Measurements from ENCODE around the gene KIAA1328. TPM values are rescaled to one million over a fixed set of nuclear protein-coding genes. Genes with fewer than 3 reads are reported as not detected.
A peak's percentile ranks its signal among the peaks of the same experiment; 100 is the strongest.

The KIAA1328 gene
- total RNA-seq, 1 donor from 2014 or later, result 7.0 TPM

DNA sequence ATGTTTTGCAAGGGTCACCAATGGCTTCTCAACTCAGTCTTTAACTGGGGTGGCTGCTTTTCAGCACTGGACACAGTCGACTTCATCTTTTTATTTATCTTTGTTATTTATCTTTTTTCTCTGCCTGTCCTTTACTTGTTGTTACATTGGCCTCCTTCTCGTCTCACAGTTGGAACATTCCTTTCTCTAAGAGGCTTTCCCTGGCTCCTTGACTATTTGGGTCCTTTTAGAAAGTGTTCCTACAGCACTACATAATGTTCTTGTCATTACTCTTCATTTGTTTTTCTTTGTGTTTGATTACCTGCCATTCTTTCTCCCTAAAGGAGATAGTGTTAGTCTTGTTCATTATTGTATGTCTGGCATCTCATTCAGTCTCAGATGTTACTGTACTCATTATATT is 122.0 kb downstream of the KIAA1328 start:
- DNase-seq (ENCODE audit: low read depth), result no peak

DNA sequence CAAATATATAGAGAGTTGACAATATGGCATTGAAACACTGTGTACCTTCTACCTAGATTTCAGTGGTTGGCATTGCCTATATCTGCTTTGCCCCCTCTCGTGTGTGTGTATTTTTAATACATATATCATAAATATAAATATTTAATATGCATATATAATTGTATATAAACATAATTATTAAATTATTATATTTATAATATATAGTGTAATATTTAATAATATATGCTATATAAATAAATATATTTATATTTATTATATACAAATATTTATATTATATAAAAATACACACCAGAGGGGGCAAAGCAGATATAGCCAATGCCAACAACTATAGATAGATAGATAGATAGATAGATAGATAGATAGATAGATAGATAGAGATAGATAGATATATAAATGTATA is 124.1 kb downstream of the KIAA1328 start:
- DNase-seq (ENCODE audit: low read depth), result no peak

DNA sequence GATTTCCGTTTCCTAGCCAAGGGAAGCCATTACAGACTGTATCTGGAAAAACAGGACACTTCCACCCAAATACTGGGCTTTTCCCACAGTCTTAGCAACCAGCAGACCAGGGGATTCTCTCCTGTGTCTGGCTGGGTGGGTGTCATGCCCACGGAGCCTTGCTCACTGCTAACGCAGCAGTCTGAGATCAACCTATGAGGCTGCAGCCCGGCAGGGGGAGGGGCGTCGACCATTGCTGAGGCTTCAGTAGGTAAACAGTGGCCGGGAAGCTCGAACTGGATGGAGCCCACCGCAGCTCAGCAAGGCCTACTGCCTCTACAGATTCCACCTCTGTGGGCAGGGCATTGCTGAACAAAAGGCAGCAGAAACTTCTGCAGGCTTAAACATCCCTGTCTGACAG is 131.1 kb downstream of the KIAA1328 start:
- DNase-seq (ENCODE audit: low read depth), result no peak

DNA sequence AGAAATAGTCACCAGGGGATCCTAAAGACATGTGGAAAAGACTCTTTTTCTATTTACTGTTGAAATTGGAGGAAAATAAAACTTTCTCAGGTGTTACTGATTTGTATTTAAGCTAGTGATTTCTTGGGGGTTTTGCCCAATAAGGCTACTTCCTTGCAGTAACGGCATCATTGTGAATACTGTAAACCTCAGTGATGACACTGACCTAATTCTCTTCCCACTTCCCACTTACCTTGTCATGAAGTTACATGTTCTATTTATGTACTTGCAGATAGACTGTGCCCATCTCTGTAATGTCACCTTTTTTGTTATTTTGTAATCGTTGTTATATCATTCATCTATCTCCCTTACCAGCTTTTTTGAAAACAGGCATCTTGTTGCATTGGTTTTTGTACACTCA is 134.5 kb downstream of the KIAA1328 start:
- DNase-seq (ENCODE audit: low read depth), result no peak

DNA sequence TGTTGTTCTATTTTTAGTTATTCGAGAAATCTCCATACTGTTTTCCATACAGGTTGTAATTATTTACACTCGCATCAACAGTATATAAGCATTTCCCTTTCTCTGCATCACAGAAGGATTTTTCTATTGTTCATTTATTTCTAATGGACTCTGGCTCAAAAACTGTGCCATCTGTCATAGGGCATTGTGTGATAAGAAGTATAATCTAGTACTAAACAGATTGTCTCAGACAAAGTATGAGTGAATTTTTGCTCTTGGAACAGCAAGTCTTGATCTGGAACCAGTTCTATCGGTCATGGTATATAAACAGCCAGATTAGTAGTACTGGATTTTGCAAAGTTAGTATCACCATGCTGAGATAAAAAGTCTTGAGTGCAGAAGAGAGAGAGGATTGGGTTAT is 145.8 kb downstream of the KIAA1328 start:
- DNase-seq (ENCODE audit: low read depth), result no peak

DNA sequence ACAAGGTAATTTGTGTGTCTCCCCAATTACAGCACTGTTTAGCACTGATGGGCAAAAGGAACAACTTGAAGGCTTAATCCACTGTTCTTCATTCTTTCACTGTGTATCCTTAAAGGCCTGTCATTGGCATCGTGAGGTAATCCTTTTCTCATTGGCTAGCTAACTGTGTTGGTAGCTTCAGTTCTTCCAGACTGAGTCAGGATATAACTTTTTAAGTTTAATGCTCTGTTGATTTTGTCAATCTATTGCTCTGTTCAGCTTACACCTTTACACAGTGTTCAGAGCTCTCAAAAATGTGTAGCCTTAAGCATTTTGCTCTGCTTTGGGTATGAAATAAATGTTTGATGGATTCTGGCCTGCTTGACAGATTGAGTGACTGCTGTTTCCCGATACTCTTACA is 148.2 kb downstream of the KIAA1328 start:
- peak; percentile 78 for DNase-seq (ENCODE audit: low read depth)

DNA sequence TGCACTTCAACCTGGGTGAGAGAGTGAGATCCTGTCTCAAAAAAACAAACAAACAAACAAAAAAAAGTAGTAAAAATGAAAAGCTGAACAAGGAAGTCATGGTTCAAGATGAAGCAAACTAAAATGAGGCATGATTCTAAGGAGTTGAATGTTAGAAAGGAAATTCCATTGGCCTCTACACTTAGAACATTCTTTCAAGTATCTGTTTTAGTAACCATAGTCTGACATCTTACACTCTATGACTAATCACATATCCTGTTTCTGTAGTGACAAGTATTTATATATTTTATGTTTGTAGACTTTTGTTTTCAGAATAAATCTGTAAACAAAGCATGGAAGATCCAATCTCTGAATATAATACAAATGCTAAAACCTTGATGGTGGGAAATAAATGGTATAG is 164.1 kb downstream of the KIAA1328 start:
- peak; percentile 43 for DNase-seq (ENCODE audit: low read depth)

DNA sequence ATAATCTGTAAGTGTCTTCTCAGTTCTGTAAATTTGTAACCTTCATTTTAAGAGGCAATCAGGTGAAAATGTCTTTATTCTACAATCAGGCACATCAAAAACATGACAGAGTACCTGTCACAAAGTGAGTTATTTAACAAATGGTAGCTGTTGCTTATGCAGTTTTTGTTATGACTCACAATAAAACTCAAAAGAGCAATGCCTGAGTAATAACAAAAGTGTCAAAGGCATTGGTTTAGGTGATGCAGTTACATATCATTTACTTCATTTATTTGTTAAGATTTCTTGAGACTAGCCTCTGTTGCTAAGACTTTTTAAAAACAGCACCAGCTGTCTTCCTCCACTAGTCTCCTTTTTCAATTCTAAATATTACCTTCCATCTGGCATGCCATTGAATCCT is 177.8 kb downstream of the KIAA1328 start:
- DNase-seq (ENCODE audit: low read depth), result peak; percentile 2

DNA sequence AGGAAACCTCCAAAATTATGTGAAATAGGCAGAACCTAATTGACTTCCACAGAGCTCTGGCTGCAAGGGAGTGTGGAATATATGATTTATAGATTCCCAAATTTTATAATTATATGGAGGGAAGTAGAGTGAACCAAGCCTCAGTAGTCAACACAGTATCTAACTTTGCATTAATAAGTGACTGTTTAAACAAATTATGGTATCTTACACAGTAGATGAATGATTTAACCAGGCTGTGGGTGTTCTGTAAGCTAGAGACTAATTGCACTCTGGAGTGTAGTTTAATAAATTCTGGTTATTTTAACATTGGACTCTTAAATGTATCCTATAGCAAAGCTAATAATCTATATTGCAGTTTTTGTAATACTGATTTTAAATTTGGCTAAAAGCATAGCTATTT is 183.5 kb downstream of the KIAA1328 start:
- peak; percentile 15 for DNase-seq (ENCODE audit: low read depth)

DNA sequence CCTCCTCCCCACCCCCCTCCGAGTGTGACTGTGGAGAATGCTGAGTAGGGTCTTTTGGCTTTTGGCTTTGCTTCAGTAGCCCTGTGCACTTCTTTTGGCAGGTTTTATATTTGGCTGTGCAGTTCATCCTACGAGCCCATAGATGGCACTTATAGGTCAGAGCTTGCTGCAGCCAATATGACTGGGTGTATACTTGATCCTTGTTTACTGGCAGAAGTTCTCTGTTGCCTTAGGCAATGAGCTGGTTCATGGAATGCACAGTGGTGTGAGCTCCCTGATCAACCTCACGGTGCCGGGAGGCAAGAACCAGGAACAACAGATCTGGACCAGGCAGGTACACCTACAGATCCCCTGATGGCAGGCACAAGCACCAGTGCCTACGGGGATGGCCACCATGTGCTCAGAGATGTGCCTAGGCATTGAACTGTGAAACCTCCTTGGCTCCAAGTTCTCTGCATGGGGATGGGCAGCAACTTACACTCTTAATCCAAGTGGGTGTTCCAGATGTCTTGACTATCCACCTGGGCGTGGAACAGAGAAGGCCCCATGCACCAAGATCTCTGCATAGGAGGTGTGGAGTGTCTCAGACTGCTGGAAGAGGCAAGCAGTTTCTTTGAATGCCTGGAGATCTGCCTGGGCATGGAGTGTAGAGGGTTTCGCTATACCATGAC is 190.4 kb downstream of the KIAA1328 start:
- DNase-seq (ENCODE audit: low read depth), result peak; percentile 84

DNA sequence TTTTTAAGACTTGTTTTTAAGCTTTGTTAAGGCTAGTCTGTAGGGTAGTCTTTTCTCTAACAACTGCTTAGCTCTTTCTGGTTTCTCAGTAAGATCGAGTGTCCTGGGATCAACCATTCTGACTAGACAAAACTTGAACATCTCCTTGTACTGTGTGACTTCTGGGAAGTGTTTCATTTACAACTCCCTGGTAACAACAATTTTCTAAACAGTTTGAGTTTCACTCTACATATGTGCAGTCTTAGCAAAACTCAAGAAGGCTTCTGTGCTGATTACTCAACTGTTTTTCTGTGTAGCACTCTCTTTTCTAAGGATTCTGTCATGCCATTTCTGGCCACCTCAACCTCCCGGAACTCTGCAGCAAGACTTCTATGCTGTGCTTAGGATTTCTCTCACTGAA is 204.5 kb downstream of the KIAA1328 start:
- DNase-seq (ENCODE audit: low read depth), result no peak

DNA sequence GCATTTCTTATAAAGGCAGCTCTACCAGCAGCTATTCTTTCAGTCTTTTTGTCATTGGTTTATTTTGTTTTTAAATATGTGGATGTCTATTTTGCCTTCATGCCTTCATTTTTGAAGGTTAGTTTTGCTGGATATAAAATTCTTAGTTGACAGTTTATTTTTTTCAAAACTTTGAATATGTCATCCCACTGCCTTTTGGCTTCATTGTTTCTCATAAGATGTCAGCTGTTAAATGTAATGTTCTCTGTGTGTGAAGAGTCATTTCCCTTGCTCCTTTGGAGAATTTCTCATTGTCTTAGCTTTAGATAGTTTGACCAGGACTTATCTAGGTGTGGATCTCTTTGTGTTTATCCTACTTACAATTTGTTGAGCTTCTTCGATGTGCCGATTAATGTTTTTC is 213.5 kb downstream of the KIAA1328 start:
- DNase-seq (ENCODE audit: low read depth), result no peak

DNA sequence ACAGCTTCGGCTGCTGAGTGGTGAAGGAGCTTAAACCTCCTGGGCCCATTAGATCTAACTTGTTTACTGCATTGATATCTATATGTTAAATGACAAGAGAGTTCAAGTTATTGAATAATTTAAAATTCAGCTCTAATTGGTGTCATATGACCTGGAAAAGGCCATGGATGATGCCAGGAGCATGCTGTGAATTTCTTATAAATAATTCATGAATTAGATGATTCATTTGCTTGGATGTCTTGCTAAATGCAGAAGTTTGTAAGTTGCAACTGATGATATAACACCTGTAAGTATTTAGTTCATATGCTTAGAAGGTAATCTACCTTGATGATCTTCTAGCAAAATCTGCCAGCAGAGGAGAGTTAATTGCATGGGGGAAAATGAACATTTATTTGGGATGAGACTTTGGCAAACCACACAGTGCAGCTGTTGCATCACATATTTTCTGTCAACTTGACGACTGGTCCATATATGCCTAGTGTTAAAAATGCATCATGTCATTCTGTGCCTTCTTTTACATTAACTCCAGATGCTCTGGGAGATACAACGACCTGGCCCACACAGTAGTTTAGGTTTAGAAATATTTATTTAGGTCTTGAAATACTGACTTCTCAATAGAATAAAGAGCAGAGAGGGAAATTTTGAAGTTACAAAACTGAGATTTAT is 226.3 kb downstream of the KIAA1328 start:
- DNase-seq (ENCODE audit: low read depth), result peak; percentile 54

DNA sequence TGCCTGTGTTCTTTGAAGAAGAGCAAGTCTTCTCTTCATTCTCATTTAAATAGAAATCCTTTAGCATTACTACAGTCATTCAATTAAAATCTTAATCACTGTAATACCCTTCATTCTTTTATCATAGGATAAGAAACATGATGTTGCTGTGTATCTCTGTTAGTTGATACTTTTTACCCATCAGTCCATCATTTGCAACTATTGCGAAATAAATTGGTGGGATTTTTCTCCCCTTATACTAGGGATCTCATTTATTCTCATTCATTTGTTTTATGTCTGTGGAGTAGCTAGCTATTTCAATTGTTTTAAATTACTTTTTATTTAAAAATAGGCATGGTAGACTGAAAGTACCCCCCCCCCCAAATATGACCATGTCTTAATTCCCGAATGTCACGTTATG is 235.3 kb downstream of the KIAA1328 start:
- no peak for DNase-seq (ENCODE audit: low read depth)

DNA sequence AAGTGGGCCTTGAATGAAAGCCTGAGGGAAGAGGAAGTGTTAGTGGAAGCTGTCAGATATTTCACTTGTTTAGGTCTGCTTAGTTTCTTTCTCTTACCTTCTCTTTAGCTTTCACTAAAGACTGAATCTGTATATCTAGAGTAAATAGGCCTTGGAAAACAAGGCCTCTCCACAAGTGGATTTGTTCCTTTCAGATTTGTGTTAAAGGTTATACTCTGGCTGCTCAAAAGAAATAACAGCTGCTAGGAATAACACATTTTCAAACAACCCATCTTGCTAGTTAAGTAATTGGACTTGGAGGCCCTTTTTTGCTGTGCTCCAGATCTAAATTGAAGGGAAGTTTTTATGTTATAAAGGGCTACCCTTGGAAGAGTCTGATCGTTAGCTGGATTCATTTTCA is 236.3 kb downstream of the KIAA1328 start:
- DNase-seq (ENCODE audit: low read depth), result no peak

DNA sequence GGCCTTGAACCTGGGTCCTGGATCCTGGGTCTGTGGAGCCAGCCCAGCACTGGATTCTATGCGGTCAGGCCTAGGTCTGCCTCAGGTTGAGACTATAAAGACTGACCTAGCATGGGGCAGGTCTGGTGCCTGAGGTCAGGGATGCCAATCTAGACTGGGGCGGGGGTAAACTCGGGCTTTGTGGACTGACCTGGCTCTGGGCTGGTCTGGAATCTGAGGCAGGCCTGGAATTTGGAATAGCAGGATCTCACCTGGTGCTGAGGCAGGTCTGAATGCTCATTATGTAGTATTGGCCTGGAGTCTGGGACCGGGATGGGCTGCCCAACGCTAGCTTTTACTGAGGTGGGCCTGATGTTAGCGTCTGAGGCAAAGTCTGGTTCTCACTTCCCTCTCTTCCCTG is 256.0 kb downstream of the KIAA1328 start:
- DNase-seq (ENCODE audit: low read depth), result no peak

DNA sequence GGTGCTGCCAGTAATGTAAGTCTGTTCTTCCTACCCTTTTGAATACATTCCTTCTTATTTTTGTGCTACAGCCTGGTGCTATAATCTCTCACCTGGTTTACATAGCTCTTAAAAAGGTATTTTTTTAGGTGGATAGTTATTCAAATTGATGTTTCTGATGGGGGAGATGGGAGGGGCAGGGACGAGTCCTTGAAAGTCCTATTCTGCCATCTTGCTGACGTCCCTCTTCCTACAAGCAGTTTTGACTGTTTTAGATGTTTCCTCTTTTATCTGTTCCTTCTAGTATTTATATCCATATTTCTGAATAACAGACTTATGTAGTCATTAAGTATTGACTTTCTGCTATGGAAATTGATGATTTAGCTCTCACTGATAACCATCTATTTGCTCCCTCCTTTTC is 256.4 kb downstream of the KIAA1328 start:
- DNase-seq (ENCODE audit: low read depth), result no peak

DNA sequence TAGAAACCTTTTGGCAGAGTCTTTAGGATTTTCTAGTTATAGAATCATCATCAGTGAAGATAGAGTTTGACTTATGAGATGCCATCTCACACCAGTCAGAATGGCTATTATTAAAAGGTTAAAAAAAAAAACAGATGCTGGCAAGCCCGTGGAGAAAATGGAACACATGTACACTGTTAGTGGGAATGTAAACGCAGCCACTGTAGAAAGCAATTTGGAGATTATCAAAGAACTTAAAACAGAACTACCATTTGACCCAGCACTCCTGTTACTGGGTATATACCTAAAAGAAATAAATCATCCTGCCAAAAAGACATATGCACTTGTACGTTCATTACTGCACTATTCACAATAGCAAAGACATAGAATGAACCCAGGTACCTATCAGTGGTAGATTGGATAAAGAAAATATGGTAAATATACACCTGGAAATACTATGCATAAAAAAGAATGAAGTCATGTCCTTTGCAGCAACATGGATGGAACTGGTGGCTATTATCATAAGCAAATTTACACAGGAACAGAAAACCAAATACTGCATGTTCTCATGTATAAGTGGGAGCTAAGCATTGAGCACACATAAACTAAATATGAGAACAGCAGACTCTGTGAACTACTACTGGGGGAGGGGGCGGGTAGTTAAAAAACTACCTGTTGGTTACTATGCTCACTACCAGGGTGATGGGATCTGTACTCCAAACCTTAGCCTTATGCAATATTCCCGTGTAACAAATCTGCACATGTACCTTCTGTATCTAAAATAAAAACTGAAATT is 279.0 kb downstream of the KIAA1328 start:
- DNase-seq (ENCODE audit: low read depth), result no peak

DNA sequence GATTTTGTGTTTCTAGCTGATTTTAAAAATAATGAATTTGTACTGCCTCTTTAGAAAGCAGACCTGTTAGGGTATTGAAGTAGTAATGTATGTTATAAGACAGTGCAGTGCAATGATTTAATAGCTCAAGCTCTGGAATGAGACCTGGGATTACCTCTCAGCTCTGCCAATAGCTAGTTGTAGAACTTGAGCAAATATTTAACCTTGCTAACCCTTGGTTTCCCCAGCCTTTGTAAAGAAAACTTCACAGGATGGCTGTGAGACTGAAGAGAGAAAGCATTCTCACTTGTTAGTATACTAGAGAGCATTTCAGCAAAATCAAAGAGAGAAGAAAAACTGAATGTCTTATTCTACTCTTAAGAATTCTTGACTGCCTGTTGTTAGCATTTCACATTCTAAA is 293.9 kb downstream of the KIAA1328 start:
- DNase-seq (ENCODE audit: low read depth), result peak; percentile 56

DNA sequence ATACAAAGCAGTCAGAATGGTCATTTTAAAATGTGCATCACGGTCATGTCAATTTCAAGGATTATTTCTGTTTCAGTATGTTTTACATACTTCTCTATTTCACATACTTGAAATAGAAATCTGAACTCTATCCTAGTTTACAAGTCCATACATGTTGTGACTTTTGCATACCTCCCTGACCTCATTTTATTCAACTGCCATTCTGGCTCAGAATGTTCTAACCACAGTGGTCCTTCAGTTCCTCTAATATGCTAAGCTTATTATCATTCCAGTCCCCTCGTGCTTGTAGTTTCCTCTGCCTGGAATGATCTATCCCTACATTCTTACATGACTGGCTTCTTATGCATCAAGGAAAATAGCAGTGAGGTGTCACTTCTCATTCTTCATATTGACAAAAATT is 295.6 kb downstream of the KIAA1328 start:
- DNase-seq (ENCODE audit: low read depth), result no peak

DNA sequence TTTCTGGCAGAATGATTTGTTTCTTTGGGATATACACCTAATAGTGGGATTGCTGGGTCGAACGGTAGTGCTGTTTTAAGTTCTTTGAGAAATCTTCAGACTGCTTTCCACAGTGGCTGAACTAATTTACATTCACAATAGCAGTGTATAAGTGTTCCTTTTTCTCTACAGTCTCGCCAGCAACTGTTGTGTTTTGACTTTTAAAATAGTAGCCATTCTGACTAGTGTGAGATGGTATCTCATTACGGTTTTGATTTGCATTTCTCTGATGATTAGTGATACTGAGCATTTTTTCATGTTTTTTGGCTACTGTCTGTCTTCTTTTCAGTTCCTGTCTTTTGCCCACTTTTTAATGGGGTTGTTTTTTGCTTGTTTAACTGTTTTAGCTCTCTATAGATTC is 306.2 kb downstream of the KIAA1328 start:
- no peak for DNase-seq (ENCODE audit: low read depth)

DNA sequence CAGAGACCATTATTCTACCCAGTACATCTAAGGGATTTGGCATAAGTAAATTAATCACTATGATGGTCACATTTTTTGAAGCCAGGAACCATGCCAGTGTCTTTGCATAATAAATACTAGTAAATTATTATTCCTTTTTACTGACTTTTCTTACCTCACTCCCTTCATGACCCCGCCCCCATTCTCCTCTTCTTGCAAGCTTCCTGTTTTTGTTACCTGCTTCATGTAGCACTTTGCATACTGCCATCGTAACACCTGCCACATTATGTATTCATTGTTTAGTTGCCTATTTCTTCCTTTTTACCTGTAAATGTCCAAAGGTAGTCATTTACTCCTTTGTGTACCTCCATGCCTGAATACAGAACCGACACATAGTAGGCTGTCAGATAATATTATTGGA is 309.5 kb downstream of the KIAA1328 start:
- peak; percentile 15 for DNase-seq (ENCODE audit: low read depth)

DNA sequence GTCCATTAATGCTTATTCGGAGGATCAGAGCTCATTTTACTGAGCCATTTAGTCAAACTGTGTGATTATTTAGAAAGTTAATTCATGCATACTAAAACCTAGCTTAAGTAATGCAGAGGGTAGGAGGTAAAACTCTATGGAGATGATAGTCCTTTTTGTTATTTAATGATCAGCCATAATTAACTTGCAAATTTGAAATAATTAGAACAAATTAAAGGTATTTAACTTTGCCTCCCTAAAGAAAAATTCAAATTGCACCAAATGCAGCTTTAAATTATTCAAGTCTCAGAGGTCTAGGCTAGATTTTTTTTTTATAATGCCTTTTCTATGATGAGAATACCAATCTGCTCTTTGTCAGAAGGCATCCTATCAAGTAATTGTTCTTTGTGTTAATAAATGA is 310.9 kb downstream of the KIAA1328 start:
- no peak for DNase-seq (ENCODE audit: low read depth)

All from renal cortical epithelial cell (primary cell).